Hepatocyte (in vitro differentiated cells): ENCODE measurements around the gene CENPB. TPM values are rescaled to one million over a fixed set of nuclear protein-coding genes. Genes with fewer than 3 reads are reported as not detected.

Source experiments
- DNase-seq: peaks from one replicate; pipeline ENCODE4 v3.0.0-alpha.2; 2016; ENCODE audit warnings: low spot score
- H2AFZ ChIP-seq: fragments of 200-600 bp; sonication (generic); 2 replicates; pipeline ENCODE4 v1.6.0; 2016; ENCODE audit warnings: antibody characterized with exemption, mild to moderate bottlenecking
- H3K27ac ChIP-seq: fragments of 200-600 bp; sonication (generic); 2 replicates; pipeline ENCODE4 v1.5.1; 2016; ENCODE audit warnings: mild to moderate bottlenecking
- H3K27me3 ChIP-seq: fragments of 200-600 bp; sonication (generic); 2 replicates; pipeline ENCODE4 v1.6.1; 2016
- H3K36me3 ChIP-seq: fragments of 200-600 bp; sonication (generic); replicated peaks from 2 replicates; pipeline ENCODE4 v1.5.1; 2016; ENCODE audit warnings: low read depth; ENCODE audit not compliant: insufficient read depth
- H3K4me1 ChIP-seq: fragments of 200-600 bp; sonication (generic); 2 replicates; pipeline ENCODE4 v1.5.1; 2016; ENCODE audit warnings: mild to moderate bottlenecking, moderate library complexity; ENCODE audit not compliant: insufficient read depth
- H3K4me2 ChIP-seq: fragments of 200-600 bp; sonication (generic); 2 replicates; pipeline ENCODE4 v1.6.0; 2016
- H3K4me3 ChIP-seq: fragments of 200-600 bp; sonication (generic); 2 replicates; pipeline ENCODE4 v1.5.1; 2016; ENCODE audit warnings: mild to moderate bottlenecking
- H3K79me2 ChIP-seq: fragments of 200-600 bp; sonication (generic); 2 replicates; pipeline ENCODE4 v1.6.0; 2017; ENCODE audit warnings: mild to moderate bottlenecking
- H3K9me2 ChIP-seq: fragments of 200-600 bp; sonication (generic); replicated peaks from 2 replicates; pipeline ENCODE4 v1.6.0; 2017; ENCODE audit warnings: mild to moderate bottlenecking; ENCODE audit not compliant: insufficient read depth
- H3K9me3 ChIP-seq: fragments of 200-600 bp; sonication (generic); 2 replicates; pipeline ENCODE4 v1.5.1; 2016; ENCODE audit warnings: low read depth, mild to moderate bottlenecking
- H4K20me1 ChIP-seq: fragments of 200-600 bp; sonication (generic); 2 replicates; pipeline ENCODE4 v1.6.0; 2016; ENCODE audit warnings: mild to moderate bottlenecking; ENCODE audit not compliant: insufficient read depth, poor library complexity, severe bottlenecking
- EZH2 ChIP-seq: fragments of 200-600 bp; sonication (generic); IDR thresholded peaks from 2 replicates; pipeline ENCODE4 v1.6.1; 2016; ENCODE audit warnings: antibody characterized with exemption, mild to moderate bottlenecking, borderline replicate concordance
- EZH2phosphoT487 ChIP-seq: fragments of 200-600 bp; sonication (generic); IDR thresholded peaks from one replicate; pipeline ENCODE4 v1.6.1; 2018; ENCODE audit warnings: antibody characterized with exemption, mild to moderate bottlenecking, low read depth, moderate library complexity; ENCODE audit not compliant: unreplicated experiment, severe bottlenecking
- WGBS: methylation state at CpG from one replicate; pipeline ENCODE4 v1.1.6; 2016; ENCODE audit warnings: low lambda C conversion rate; ENCODE audit errors: missing lambda C conversion rate; 5-methylcytosine and 5-hydroxymethylcytosine counted together
- polyA plus RNA-seq: library from polyadenylated mRNA; unstranded; fragments of >200 nt; fragmentation: Nextera tagmentation; extraction: Ambion mirVana; gene quantifications from 2 replicates; pipeline ENCODE4 v1.2.1, GENCODE V29; 2016
- total RNA-seq: library from RNA; depleted of rRNA; stranded (reverse); fragments of >200 nt; gene quantifications from 2 replicates; pipeline ENCODE4 v1.2.3, GENCODE V29; 2014
- TF ChIP-seq, protein P1 (sequence below): fragments of 200-600 bp; sonication (generic); IDR thresholded peaks from 2 replicates; pipeline ENCODE4 v1.5.1; 2016; ENCODE audit warnings: antibody characterized with exemption, mild to moderate bottlenecking; ENCODE audit not compliant: poor library complexity

CENPB gene
- total and polyA plus RNA-seq, 2 experiments from 2014 or later = 21.2 to 46.7 TPM

DNA sequence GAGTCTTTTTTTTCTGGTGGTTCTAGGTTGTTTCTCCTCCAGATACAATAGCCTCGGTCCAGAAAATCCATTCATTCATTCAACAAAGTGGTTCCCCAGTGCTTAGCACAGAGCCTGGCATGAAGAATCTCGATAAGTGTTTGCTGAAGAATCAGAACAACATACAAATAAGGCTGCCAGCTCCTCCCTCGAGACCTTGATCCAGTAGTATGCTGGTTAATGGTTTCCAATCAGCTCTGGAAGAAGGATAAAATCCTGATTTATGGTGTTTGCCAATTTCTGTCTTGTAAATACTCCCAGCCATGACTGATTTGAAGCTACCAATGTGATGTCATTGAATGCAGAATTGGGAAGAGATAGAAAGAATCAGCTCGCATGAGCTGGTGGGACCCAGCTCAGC lies 50.8 kb downstream of the CENPB start:
- no peaks in the 10 kb centered on the region for H3K36me3 ChIP-seq
- no peak overlapping the region for H3K4me3 ChIP-seq
- H3K79me2 ChIP-seq = no peaks in the 10 kb centered on the region
- peaks cover 2% of the 10 kb centered on the region for H3K4me1 ChIP-seq
- H3K27me3 ChIP-seq = peaks cover 3% of the 10 kb centered on the region
- no peak overlapping the region for H3K4me2 ChIP-seq
- 53% methylated on average over 4 of the region's 4 CpGs for WGBS
- DNase-seq = peak; percentile 3
- no peaks in the 10 kb centered on the region for H3K9me3 ChIP-seq
- no peak overlapping the region for H2AFZ ChIP-seq
- TF ChIP-seq EZH2 (no peak), EZH2phosphoT487 (no peak)
- TF ChIP-seq, protein P1, sequence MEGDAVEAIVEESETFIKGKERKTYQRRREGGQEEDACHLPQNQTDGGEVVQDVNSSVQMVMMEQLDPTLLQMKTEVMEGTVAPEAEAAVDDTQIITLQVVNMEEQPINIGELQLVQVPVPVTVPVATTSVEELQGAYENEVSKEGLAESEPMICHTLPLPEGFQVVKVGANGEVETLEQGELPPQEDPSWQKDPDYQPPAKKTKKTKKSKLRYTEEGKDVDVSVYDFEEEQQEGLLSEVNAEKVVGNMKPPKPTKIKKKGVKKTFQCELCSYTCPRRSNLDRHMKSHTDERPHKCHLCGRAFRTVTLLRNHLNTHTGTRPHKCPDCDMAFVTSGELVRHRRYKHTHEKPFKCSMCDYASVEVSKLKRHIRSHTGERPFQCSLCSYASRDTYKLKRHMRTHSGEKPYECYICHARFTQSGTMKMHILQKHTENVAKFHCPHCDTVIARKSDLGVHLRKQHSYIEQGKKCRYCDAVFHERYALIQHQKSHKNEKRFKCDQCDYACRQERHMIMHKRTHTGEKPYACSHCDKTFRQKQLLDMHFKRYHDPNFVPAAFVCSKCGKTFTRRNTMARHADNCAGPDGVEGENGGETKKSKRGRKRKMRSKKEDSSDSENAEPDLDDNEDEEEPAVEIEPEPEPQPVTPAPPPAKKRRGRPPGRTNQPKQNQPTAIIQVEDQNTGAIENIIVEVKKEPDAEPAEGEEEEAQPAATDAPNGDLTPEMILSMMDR = no peak
- H3K9me2 ChIP-seq = no peaks in the 10 kb centered on the region
- H3K27ac ChIP-seq = no peak overlapping the region
- H4K20me1 ChIP-seq = no peaks in the 10 kb centered on the region

DNA sequence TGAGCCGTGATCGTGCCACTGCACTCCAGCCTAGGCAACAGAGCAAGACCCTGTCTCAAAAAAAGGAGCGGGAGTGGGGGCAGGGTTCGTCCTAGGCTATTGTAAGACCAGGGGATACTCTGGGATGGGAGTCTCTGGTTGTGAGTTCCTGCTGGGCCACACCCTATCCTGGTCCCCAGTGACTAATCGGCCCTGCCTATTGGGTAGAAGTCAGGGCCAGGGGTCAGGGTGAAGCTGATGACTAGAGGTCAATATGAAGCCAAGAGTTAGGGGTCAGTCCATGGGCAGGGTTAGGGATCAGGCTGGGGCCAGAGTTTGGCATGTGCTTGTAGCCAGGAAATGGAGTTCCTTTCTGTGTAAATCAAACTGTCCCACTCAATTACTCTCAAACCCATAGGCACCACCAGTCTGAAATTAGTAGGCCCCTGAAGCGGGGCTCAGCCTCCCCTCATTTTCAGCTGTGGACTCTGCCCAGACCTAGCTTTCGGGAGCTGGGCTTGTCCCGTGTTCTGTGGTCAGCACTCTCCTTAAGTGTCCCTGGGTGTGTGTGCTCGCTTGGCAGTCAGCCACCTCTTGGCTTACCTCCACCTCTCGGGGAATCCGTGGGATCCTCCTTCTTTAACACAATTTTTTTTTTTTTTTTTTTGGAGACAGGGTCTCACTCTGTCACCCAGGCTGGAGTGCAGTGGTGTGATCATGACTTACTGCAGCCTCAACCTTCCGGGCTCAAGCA lies 52.3 kb downstream of the CENPB start:
- DNase-seq = peak; percentile 7
- 70% methylated on average over 12 of the region's 12 CpGs for WGBS
- TF ChIP-seq EZH2 = no peak
- TF ChIP-seq, protein P1 = no peak
- no peak for TF ChIP-seq EZH2phosphoT487
- Histone ChIP-seq H3K4me1 (peaks cover 2% of the 10 kb centered on the region), H3K27me3 (peaks cover 3% of the 10 kb centered on the region), H3K36me3 (no peaks in the 10 kb centered on the region), H3K9me2 (no peaks in the 10 kb centered on the region), H3K9me3 (no peaks in the 10 kb centered on the region), H2AFZ (no peak overlapping the region), H3K4me3 (no peak overlapping the region), H3K79me2 (no peaks in the 10 kb centered on the region), H4K20me1 (no peaks in the 10 kb centered on the region), H3K4me2 (no peak overlapping the region), H3K27ac (no peak overlapping the region)

Other genes starting within 250 kb of the CENPB start
- gene GFRA4, start 123.3 kb downstream of the CENPB start, total RNA-seq = 0.24 TPM in 1 of 2 replicates, not detected in the other
- gene GFRA4, start 123.3 kb downstream of the CENPB start, polyA plus RNA-seq = not detected in 2 replicates
- gene ADAM33, start 104.7 kb downstream of the CENPB start, total RNA-seq = 14.8 and 18.9 TPM in 2 replicates
- gene ADAM33, start 104.7 kb downstream of the CENPB start, polyA plus RNA-seq = 41.6 and 54.8 TPM in 2 replicates
- gene SIGLEC1, start 74.1 kb downstream of the CENPB start, total RNA-seq = 0.16 and 0.23 TPM in 2 replicates
- gene SIGLEC1, start 74.1 kb downstream of the CENPB start, polyA plus RNA-seq = 0.11 and 0.62 TPM in 2 replicates
- 3.4 and 3.7 TPM in 2 replicates for gene HSPA12B, start 54.1 kb downstream of the CENPB start, total RNA-seq
- 2.5 and 2.9 TPM in 2 replicates for gene HSPA12B, start 54.1 kb downstream of the CENPB start, polyA plus RNA-seq
- gene ADISSP, start 19.0 kb downstream of the CENPB start, total RNA-seq = 9.6 and 11.7 TPM in 2 replicates
- 31.7 and 36.0 TPM in 2 replicates for gene ADISSP, start 19.0 kb downstream of the CENPB start, polyA plus RNA-seq
- gene SPEF1, start 5.3 kb downstream of the CENPB start, total RNA-seq = 0.63 TPM in 1 of 2 replicates, not detected in the other
- gene SPEF1, start 5.3 kb downstream of the CENPB start, polyA plus RNA-seq = 0.51 TPM in 1 of 2 replicates, not detected in the other
- 15.1 and 15.7 TPM in 2 replicates for gene CDC25B, start 9.6 kb upstream of the CENPB start, total RNA-seq
- gene CDC25B, start 9.6 kb upstream of the CENPB start, polyA plus RNA-seq = 20.0 and 21.9 TPM in 2 replicates
- 13.8 and 15.9 TPM in 2 replicates for gene AP5S1, start 33.8 kb upstream of the CENPB start, total RNA-seq
- 19.7 and 21.8 TPM in 2 replicates for gene AP5S1, start 33.8 kb upstream of the CENPB start, polyA plus RNA-seq
- 21.9 and 24.7 TPM in 2 replicates for gene MAVS, start 60.1 kb upstream of the CENPB start, total RNA-seq
- gene MAVS, start 60.1 kb upstream of the CENPB start, polyA plus RNA-seq = 12.6 and 15.6 TPM in 2 replicates
- 37.4 and 37.6 TPM in 2 replicates for gene PANK2, start 102.6 kb upstream of the CENPB start, total RNA-seq
- gene PANK2, start 102.6 kb upstream of the CENPB start, polyA plus RNA-seq = 24.1 and 37.6 TPM in 2 replicates
- gene RNF24, start 228.8 kb upstream of the CENPB start, total RNA-seq = 16.2 and 16.4 TPM in 2 replicates
- 23.2 and 24.4 TPM in 2 replicates for gene RNF24, start 228.8 kb upstream of the CENPB start, polyA plus RNA-seq